Esophagus muscularis mucosa (tissue), 4 donors: Measurements from ENCODE around the gene ADGRD2. TPM values are rescaled to one million over a fixed set of nuclear protein-coding genes. Genes with fewer than 3 reads are reported as not detected.

Experiments
- DNase-seq: peaks from one replicate; pipeline ENCODE4 v3.0.0-alpha.2; 2017; ENCODE audit errors: extremely low spot score
- H3K27ac ChIP-seq, 4 donors: fragments of 200-600 bp; sonication (generic); replicated peaks in 1 of 4; 1 replicate in 3 of 4; 2 replicates in 1 of 4; pipeline ENCODE4 v1.5.1; 2016 to 2019; ENCODE audit warnings: mild to moderate bottlenecking in 1 of 4
- H3K27me3 ChIP-seq, 4 donors: fragments of 200-600 bp; sonication (generic); one replicate each; pipeline versions ENCODE4 v1.5.1 to v1.6.0; 2016 to 2019
- H3K36me3 ChIP-seq, 4 donors: fragments of 200-600 bp; sonication (generic); one replicate each; pipeline ENCODE4 v1.5.1; 2016 to 2019
- H3K4me1 ChIP-seq, 4 donors: fragments of 200-600 bp; sonication (generic); one replicate each; pipeline ENCODE4 v1.5.1; 2016 to 2019
- H3K4me3 ChIP-seq, 4 donors: fragments of 200-600 bp; sonication (generic); 1 replicate in 2 of 4; 2 replicates in 2 of 4; pipeline ENCODE4 v1.5.1; 2016 to 2019; ENCODE audit warnings: mild to moderate bottlenecking in 4 of 4, moderate library complexity in 1 of 4
- H3K9me3 ChIP-seq, 4 donors: fragments of 200-600 bp; sonication (generic); 1 replicate in 3 of 4; 2 replicates in 1 of 4; pipeline ENCODE4 v1.5.1; 2016 to 2019
- CTCF ChIP-seq, 3 experiments: fragments of 200-600 bp in 2 of 3; fragments of 450-650 bp in 1 of 3; sonication (generic) in 2 of 3; IDR thresholded peaks; one replicate each; pipeline ENCODE4 v1.5.1; 2017 to 2019; ENCODE audit warnings: antibody characterized with exemption in 3 of 3, mild to moderate bottlenecking in 2 of 3, moderate library complexity in 1 of 3
- EP300 ChIP-seq: sonication (generic); formaldehyde crosslinking; IDR thresholded peaks from one replicate; pipeline ENCODE4 v1.6.1; 2017; ENCODE audit warnings: antibody characterized with exemption
- POLR2A ChIP-seq: fragments of 450-650 bp; IDR thresholded peaks from one replicate; pipeline ENCODE4 v1.6.1; 2017; ENCODE audit warnings: antibody characterized with exemption, moderate library complexity, mild to moderate bottlenecking, low read depth
- POLR2AphosphoS5 ChIP-seq, 2 donors: sonication (generic); formaldehyde crosslinking; IDR thresholded peaks; one replicate each; pipeline ENCODE4 v1.6.1; 2017; ENCODE audit warnings: antibody characterized with exemption in 2 of 2
- WGBS: methylation state at CpG from one replicate; pipeline ENCODE4 v1.1.5; 2018; 5-methylcytosine and 5-hydroxymethylcytosine counted together
- intact Hi-C: fragments of 100-400 bp; cut with DNase I; formaldehyde crosslinking; loops from one replicate; pipeline ENCODE4 v1.15.1; 2023
- total RNA-seq, 4 donors: library from RNA; depleted of rRNA; stranded (reverse); fragments of >200 nt; gene quantifications; one replicate each; pipeline versions ENCODE4 v1.1.0 to v1.2.1, GENCODE V29; 2016

ADGRD2 gene
- total RNA-seq, 4 donors from 2014 or later, result not detected

- TF ChIP-seq POLR2A (no peak), EP300 (no peak), CTCF (IDR thresholded peaks at IDR 0.05) (no peak), POLR2AphosphoS5 (IDR thresholded peaks at IDR 0.05) (no peak)
- WGBS, result 56% methylated on average over 8 of the region's 15 CpGs
- H3K27me3 ChIP-seq, result peaks cover 0 to 86% (median 4%) of the 10 kb centered on the region in 4 donors
- intact Hi-C loops, result no loop called here
- H3K36me3 ChIP-seq, result no peaks in the 10 kb centered on the region
- no peaks in the 10 kb centered on the region for H3K9me3 ChIP-seq
- H3K4me1 ChIP-seq, result no peaks in the 10 kb centered on the region
- no peak for DNase-seq
- no peak overlapping the region for H3K4me3 ChIP-seq
- H3K27ac ChIP-seq, result no peak overlapping the region
These were observed 35.7 kb downstream of the ADGRD2 start for GRCh38 chr9:124485936-124486335.

- no peaks in the 10 kb centered on the region for H3K4me1 ChIP-seq
- H3K27ac ChIP-seq, result no peak overlapping the region
- WGBS, result 46% methylated on average over 15 of the region's 17 CpGs
- no peak for DNase-seq
- intact Hi-C loops, result no loop called here
- H3K4me3 ChIP-seq, result no peak overlapping the region
- H3K27me3 ChIP-seq, result peaks cover 0 to 87% (median 4%) of the 10 kb centered on the region in 4 donors
- no peaks in the 10 kb centered on the region for H3K36me3 ChIP-seq
- TF ChIP-seq CTCF (IDR thresholded peaks at IDR 0.05), result no peak
- no peak for TF ChIP-seq POLR2AphosphoS5 (IDR thresholded peaks at IDR 0.05)
- TF ChIP-seq POLR2A, result no peak
- TF ChIP-seq EP300, result no peak
- no peaks in the 10 kb centered on the region for H3K9me3 ChIP-seq
These were observed 36.6 kb downstream of the ADGRD2 start for GRCh38 chr9:124486778-124487259.

GRCh38 chr9:124487260-124488182 lies 37.3 kb downstream of the ADGRD2 start:
- intact Hi-C loops, result no loop called here
- Histone ChIP-seq H3K27me3 (peaks cover 0 to 89% (median 4%) of the 10 kb centered on the region in 4 donors), H3K9me3 (no peaks in the 10 kb centered on the region), H3K27ac (no peak overlapping the region), H3K36me3 (no peaks in the 10 kb centered on the region), H3K4me1 (no peaks in the 10 kb centered on the region), H3K4me3 (no peak overlapping the region)
- TF ChIP-seq CTCF (IDR thresholded peaks at IDR 0.05) (no peak), POLR2AphosphoS5 (IDR thresholded peaks at IDR 0.05) (no peak), POLR2A (no peak), EP300 (no peak)
- DNase-seq, result no peak
- WGBS, result 50% methylated on average over 24 of the region's 40 CpGs

- H3K9me3 ChIP-seq, result no peaks in the 10 kb centered on the region
- H3K4me1 ChIP-seq, result no peaks in the 10 kb centered on the region
- DNase-seq, result no peak
- H3K4me3 ChIP-seq, result no peak overlapping the region
- intact Hi-C loops, result no loop called here
- H3K27ac ChIP-seq, result no peak overlapping the region
- H3K27me3 ChIP-seq, result peaks cover 0 to 84% (median 4%) of the 10 kb centered on the region in 4 donors
- no peaks in the 10 kb centered on the region for H3K36me3 ChIP-seq
- TF ChIP-seq POLR2A, result no peak
- TF ChIP-seq CTCF (IDR thresholded peaks at IDR 0.05), result no peak
- TF ChIP-seq POLR2AphosphoS5 (IDR thresholded peaks at IDR 0.05), result no peak
- 93% methylated on average over 8 of the region's 8 CpGs for WGBS
These were observed 38.5 kb downstream of the ADGRD2 start for GRCh38 chr9:124488641-124489210.
